Neural cell (in vitro differentiated cells): ENCODE results near the gene LRIT1. TPM values are rescaled to one million over a fixed set of nuclear protein-coding genes. Genes with fewer than 3 reads are reported as not detected.

Experiments
- H2AFZ ChIP-seq: fragments of 200-600, 300-800 bp; sonication (generic), shearing (Covaris generic); 2 replicates; pipeline ENCODE4 v1.6.0; 2014; ENCODE audit warnings: low read depth, mild to moderate bottlenecking, antibody characterized with exemption, low read length, moderate library complexity
- H3F3A ChIP-seq: fragments of 200-600 bp; shearing (Covaris generic); 2 replicates; pipeline ENCODE4 v1.6.1; 2016; ENCODE audit warnings: mild to moderate bottlenecking, moderate library complexity, mixed read lengths, antibody characterized with exemption, low read length; ENCODE audit not compliant: insufficient read depth, poor library complexity, severe bottlenecking
- H3K27ac ChIP-seq: fragments of 200-600, 300-800 bp; sonication (generic), shearing (Covaris generic); 2 replicates; pipeline ENCODE4 v1.5.1; 2014; ENCODE audit warnings: mild to moderate bottlenecking, low read length, moderate library complexity
- H3K27me3 ChIP-seq: fragments of 300-800, 200-600 bp; sonication (generic), shearing (Covaris generic); 2 replicates; pipeline ENCODE4 v1.6.0; 2014; ENCODE audit warnings: mild to moderate bottlenecking, low read depth, low read length, moderate library complexity; ENCODE audit not compliant: insufficient read depth
- H3K36me3 ChIP-seq: fragments of 300-800, 200-600 bp; sonication (generic), shearing (Covaris generic); 2 replicates; pipeline ENCODE4 v1.5.1; 2014; ENCODE audit warnings: mild to moderate bottlenecking, antibody characterized with exemption, low read length, moderate library complexity; ENCODE audit not compliant: insufficient read depth
- H3K4me2 ChIP-seq: fragments of 300-800, 200-600 bp; sonication (generic), shearing (Covaris generic); 2 replicates; pipeline ENCODE4 v1.6.0; 2014; ENCODE audit warnings: mild to moderate bottlenecking, low read length
- H3K4me3 ChIP-seq: fragments of 300-800, 200-600 bp; sonication (generic), shearing (Covaris generic); 2 replicates; pipeline ENCODE4 v1.5.1; 2014; ENCODE audit warnings: mild to moderate bottlenecking, low read length, moderate library complexity
- H3K79me2 ChIP-seq: fragments of 200-600 bp; shearing (Covaris generic); replicated peaks from 2 replicates; pipeline ENCODE4 v1.6.0; 2014; ENCODE audit warnings: mild to moderate bottlenecking, low read length, moderate library complexity; ENCODE audit not compliant: insufficient read depth
- H3K9ac ChIP-seq: fragments of 300-800, 200-600 bp; sonication (generic), shearing (Covaris generic); 2 replicates; pipeline ENCODE4 v1.6.1; 2016; ENCODE audit warnings: mild to moderate bottlenecking, low read length, mixed read lengths
- H3K9me2 ChIP-seq: fragments of 200-600 bp; shearing (Covaris generic); 2 replicates; pipeline ENCODE4 v1.6.1; 2016; ENCODE audit warnings: mild to moderate bottlenecking, low read length, mixed read lengths; ENCODE audit not compliant: insufficient read depth
- H3K9me3 ChIP-seq: fragments of 200-600, 300-800 bp; sonication (generic), shearing (Covaris generic); 2 replicates; pipeline ENCODE4 v1.6.1; 2016; ENCODE audit warnings: mild to moderate bottlenecking, mixed run types, low read length, moderate library complexity, mixed read lengths
- H4K20me1 ChIP-seq: fragments of 200-600 bp; shearing (Covaris generic); 2 replicates; pipeline ENCODE4 v1.6.1; 2016; ENCODE audit warnings: mild to moderate bottlenecking, mixed run types; ENCODE audit not compliant: insufficient read depth
- EP300 ChIP-seq: fragments of 450-650 bp; conservative IDR thresholded peaks from 2 replicates; pipeline ENCODE4 v1.6.1; 2014; ENCODE audit warnings: antibody characterized with exemption, mild to moderate bottlenecking, moderate library complexity; ENCODE audit not compliant: poor library complexity, severe bottlenecking
- EZH2 ChIP-seq: fragments of 200-600, 300-800 bp; shearing (Covaris generic), sonication (generic); IDR thresholded peaks from 2 replicates; pipeline ENCODE4 v1.6.1; 2014; ENCODE audit warnings: antibody characterized with exemption, low read length, borderline replicate concordance, mild to moderate bottlenecking; ENCODE audit not compliant: insufficient read depth, poor library complexity, severe bottlenecking
- MXI1 ChIP-seq: fragments of 450-650 bp; conservative IDR thresholded peaks from 2 replicates; pipeline ENCODE4 v1.6.1; 2014; ENCODE audit warnings: antibody characterized with exemption, mild to moderate bottlenecking; ENCODE audit not compliant: poor library complexity, severe bottlenecking
- POLR2AphosphoS5 ChIP-seq: IDR thresholded peaks from 2 replicates; pipeline ENCODE4 v1.6.1; 2012
- RAD21 ChIP-seq: fragments of 450-650 bp; conservative IDR thresholded peaks from 2 replicates; pipeline ENCODE4 v1.6.1; 2014; ENCODE audit warnings: antibody characterized with exemption, mild to moderate bottlenecking, moderate library complexity
- SMC3 ChIP-seq: fragments of 450-650 bp; conservative IDR thresholded peaks from 2 replicates; pipeline ENCODE4 v1.6.1; 2014; ENCODE audit warnings: antibody characterized with exemption, mild to moderate bottlenecking, moderate library complexity; ENCODE audit not compliant: poor library complexity
- TAF1 ChIP-seq: IDR thresholded peaks from 2 replicates; pipeline ENCODE4 v1.6.1; 2012; ENCODE audit warnings: low read depth
- polyA plus RNA-seq: library from polyadenylated mRNA; depleted of rRNA; stranded (reverse); fragments of >200 nt; gene quantifications from 2 replicates; pipeline ENCODE4 v1.2.3, GENCODE V29; 2014
- TF ChIP-seq, protein P1 (sequence below): fragments of 450-650 bp; IDR thresholded peaks from 2 replicates; pipeline ENCODE4 v1.5.1; 2014; ENCODE audit warnings: antibody characterized with exemption, mild to moderate bottlenecking, moderate library complexity; ENCODE audit not compliant: poor library complexity, severe bottlenecking
- TF ChIP-seq, protein P2 (sequence below): IDR thresholded peaks from 2 replicates; pipeline ENCODE4 v1.6.1; 2012; ENCODE audit warnings: borderline replicate concordance

Gene LRIT1
- polyA plus RNA-seq, 1 donor from 2014 or later: not detected

DNA sequence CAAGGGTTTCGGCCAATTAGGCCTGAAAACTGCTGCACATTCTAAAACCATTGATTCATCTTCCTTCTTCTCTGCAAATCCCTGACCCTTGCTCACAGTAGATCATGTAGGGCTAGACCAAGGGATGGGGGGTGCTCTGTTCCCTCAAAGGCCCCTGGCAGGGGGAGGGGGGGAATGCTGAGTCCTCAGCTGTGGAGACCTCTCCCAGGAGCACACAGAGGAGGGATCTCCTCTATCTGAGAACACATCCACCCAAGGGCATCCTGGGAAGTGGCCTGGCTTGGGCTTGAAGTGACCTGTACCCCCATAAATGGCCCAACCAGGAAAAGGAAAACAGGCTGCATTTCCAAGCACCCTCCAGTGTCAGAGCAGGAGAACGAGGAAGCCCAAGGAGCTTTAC is 48.0 kb downstream of the LRIT1 start:
- H3K4me3 ChIP-seq: no peak overlapping the region
- H3K9me2 ChIP-seq: no peaks in the 10 kb centered on the region
- peaks cover 30% of the 10 kb centered on the region for H3K27me3 ChIP-seq
- TF ChIP-seq EP300 (no peak), RAD21 (no peak), SMC3 (no peak), POLR2AphosphoS5 (no peak), MXI1 (no peak), EZH2 (no peak), TAF1 (no peak)
- no peak overlapping the region for H3K4me2 ChIP-seq
- H3F3A ChIP-seq: no peaks in the 10 kb centered on the region
- H2AFZ ChIP-seq: no peak overlapping the region
- no peaks in the 10 kb centered on the region for H3K36me3 ChIP-seq
- H3K27ac ChIP-seq: no peak overlapping the region
- no peaks in the 10 kb centered on the region for H3K79me2 ChIP-seq
- H4K20me1 ChIP-seq: no peaks in the 10 kb centered on the region
- H3K9me3 ChIP-seq: no peaks in the 10 kb centered on the region
- H3K9ac ChIP-seq: no peak overlapping the region

DNA sequence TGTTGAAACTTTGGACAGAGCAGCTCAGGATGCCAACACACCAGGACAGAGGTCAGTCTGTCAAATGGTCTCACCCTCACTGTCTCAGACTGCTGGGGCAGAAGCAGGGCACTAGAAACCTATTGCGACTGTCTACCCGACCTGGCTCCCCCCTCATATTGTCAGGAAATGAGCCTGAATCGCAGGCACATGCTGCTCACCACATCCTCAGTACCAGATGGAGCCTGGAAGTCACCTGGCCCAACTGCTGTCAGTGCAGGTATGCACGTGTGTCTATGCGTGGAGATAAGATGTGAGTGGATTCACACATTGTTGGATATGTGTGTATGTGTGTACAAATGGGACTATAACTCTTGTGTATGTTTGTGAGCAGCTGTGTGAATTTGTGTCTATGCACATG is 50.2 kb downstream of the LRIT1 start:
- H3F3A ChIP-seq: no peaks in the 10 kb centered on the region
- H4K20me1 ChIP-seq: no peaks in the 10 kb centered on the region
- H3K27me3 ChIP-seq: peaks cover 30% of the 10 kb centered on the region
- H2AFZ ChIP-seq: no peak overlapping the region
- H3K27ac ChIP-seq: no peak overlapping the region
- H3K4me2 ChIP-seq: no peak overlapping the region
- H3K9me3 ChIP-seq: no peaks in the 10 kb centered on the region
- H3K79me2 ChIP-seq: no peaks in the 10 kb centered on the region
- H3K9me2 ChIP-seq: no peaks in the 10 kb centered on the region
- TF ChIP-seq RAD21 (no peak), MXI1 (no peak)
- TF ChIP-seq, protein P1, sequence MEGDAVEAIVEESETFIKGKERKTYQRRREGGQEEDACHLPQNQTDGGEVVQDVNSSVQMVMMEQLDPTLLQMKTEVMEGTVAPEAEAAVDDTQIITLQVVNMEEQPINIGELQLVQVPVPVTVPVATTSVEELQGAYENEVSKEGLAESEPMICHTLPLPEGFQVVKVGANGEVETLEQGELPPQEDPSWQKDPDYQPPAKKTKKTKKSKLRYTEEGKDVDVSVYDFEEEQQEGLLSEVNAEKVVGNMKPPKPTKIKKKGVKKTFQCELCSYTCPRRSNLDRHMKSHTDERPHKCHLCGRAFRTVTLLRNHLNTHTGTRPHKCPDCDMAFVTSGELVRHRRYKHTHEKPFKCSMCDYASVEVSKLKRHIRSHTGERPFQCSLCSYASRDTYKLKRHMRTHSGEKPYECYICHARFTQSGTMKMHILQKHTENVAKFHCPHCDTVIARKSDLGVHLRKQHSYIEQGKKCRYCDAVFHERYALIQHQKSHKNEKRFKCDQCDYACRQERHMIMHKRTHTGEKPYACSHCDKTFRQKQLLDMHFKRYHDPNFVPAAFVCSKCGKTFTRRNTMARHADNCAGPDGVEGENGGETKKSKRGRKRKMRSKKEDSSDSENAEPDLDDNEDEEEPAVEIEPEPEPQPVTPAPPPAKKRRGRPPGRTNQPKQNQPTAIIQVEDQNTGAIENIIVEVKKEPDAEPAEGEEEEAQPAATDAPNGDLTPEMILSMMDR: no peak
- H3K9ac ChIP-seq: no peak overlapping the region
- H3K4me3 ChIP-seq: no peak overlapping the region
- H3K36me3 ChIP-seq: no peaks in the 10 kb centered on the region

DNA sequence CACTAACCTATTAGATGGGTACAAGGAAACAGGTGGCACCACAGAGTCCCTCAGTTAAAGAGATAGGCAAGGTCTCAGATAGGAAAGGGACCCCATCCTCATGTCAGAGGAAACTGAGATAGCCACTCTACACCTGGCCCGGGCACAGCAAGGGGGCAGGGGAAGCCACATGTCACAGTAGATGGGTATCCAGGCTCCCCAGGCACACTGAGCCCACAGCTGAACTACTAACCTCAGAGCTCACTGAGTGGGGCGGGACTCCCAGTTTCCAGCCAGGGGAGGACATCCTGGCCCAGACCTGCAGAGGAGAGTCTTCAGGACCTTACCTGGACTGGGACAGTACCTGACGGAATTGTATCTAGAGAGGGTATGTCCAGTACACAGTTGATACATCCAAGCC is 50.7 kb downstream of the LRIT1 start:
- TF ChIP-seq POLR2AphosphoS5 (no peak), MXI1 (no peak), SMC3 (no peak)
- H3K36me3 ChIP-seq: no peaks in the 10 kb centered on the region
- no peaks in the 10 kb centered on the region for H3K9me3 ChIP-seq
- H3K9me2 ChIP-seq: no peaks in the 10 kb centered on the region
- no peak overlapping the region for H3K4me3 ChIP-seq
- H3K4me2 ChIP-seq: no peak overlapping the region
- no peaks in the 10 kb centered on the region for H3K79me2 ChIP-seq
- peaks cover 26% of the 10 kb centered on the region for H3K27me3 ChIP-seq
- no peak overlapping the region for H3K9ac ChIP-seq
- no peaks in the 10 kb centered on the region for H3F3A ChIP-seq
- H3K27ac ChIP-seq: no peak overlapping the region
- H2AFZ ChIP-seq: no peak overlapping the region
- H4K20me1 ChIP-seq: no peaks in the 10 kb centered on the region

DNA sequence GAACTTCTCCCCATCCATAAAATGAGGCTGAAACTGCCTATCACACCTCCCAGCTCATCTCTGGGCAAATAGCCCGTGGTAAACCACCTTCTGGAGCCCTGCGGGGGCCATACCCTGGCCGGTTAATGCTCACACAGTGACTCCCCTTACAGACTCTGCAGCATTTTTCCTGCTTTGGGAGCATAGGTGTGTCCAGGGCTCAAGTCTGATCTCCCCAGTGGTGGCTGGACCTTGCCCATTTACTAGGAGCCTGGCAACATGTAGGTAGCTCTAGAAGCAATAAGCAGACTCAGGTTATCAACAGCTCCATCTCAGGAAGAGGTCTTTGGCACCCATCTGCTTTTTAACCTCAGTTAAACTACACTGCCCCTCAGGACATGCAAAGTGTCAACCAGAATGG is 52.5 kb downstream of the LRIT1 start:
- H4K20me1 ChIP-seq: no peaks in the 10 kb centered on the region
- no peaks in the 10 kb centered on the region for H3F3A ChIP-seq
- no peak overlapping the region for H3K4me3 ChIP-seq
- H3K27ac ChIP-seq: no peak overlapping the region
- H3K9ac ChIP-seq: no peak overlapping the region
- H2AFZ ChIP-seq: no peak overlapping the region
- H3K9me3 ChIP-seq: no peaks in the 10 kb centered on the region
- H3K27me3 ChIP-seq: peaks cover 8% of the 10 kb centered on the region
- no peaks in the 10 kb centered on the region for H3K36me3 ChIP-seq
- no peaks in the 10 kb centered on the region for H3K9me2 ChIP-seq
- H3K79me2 ChIP-seq: no peaks in the 10 kb centered on the region
- TF ChIP-seq TAF1 (no peak), RAD21 (no peak), SMC3 (no peak)
- TF ChIP-seq, protein P2, sequence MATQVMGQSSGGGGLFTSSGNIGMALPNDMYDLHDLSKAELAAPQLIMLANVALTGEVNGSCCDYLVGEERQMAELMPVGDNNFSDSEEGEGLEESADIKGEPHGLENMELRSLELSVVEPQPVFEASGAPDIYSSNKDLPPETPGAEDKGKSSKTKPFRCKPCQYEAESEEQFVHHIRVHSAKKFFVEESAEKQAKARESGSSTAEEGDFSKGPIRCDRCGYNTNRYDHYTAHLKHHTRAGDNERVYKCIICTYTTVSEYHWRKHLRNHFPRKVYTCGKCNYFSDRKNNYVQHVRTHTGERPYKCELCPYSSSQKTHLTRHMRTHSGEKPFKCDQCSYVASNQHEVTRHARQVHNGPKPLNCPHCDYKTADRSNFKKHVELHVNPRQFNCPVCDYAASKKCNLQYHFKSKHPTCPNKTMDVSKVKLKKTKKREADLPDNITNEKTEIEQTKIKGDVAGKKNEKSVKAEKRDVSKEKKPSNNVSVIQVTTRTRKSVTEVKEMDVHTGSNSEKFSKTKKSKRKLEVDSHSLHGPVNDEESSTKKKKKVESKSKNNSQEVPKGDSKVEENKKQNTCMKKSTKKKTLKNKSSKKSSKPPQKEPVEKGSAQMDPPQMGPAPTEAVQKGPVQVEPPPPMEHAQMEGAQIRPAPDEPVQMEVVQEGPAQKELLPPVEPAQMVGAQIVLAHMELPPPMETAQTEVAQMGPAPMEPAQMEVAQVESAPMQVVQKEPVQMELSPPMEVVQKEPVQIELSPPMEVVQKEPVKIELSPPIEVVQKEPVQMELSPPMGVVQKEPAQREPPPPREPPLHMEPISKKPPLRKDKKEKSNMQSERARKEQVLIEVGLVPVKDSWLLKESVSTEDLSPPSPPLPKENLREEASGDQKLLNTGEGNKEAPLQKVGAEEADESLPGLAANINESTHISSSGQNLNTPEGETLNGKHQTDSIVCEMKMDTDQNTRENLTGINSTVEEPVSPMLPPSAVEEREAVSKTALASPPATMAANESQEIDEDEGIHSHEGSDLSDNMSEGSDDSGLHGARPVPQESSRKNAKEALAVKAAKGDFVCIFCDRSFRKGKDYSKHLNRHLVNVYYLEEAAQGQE: no peak
- TF ChIP-seq, protein P1: no peak
- no peak overlapping the region for H3K4me2 ChIP-seq
